Activated T-helper 1 cell treated with anti-CD3 and anti-CD28 coated beads, Interleukin-12 subunit alpha, Interleukin-12 subunit beta, Interleukin-2, Interleukin-4 antibody, amounts not matched to agents 30 ng/mL and 10 ng/mL and 1 ng/mL, durations not matched to agents 14 hours and 24 hours and 36 hours (primary cell): Measurements from ENCODE around the gene C12orf56. TPM values are rescaled to one million over a fixed set of nuclear protein-coding genes. Genes with fewer than 3 reads are reported as not detected.

Experiments used
- DNase-seq: peaks from one replicate; pipeline ENCODE4 v3.0.0; 2021; ENCODE audit warnings: low spot score
- H3K27ac Mint-ChIP-seq: one replicate; pipeline ENCODE4 v1.8.0; 2021; ENCODE audit warnings: mild to moderate bottlenecking, mixed read lengths
- H3K27me3 Mint-ChIP-seq: one replicate; pipeline ENCODE4 v1.8.0; 2022; ENCODE audit warnings: mild to moderate bottlenecking, moderate library complexity, mixed read lengths; ENCODE audit not compliant: insufficient read depth
- H3K36me3 Mint-ChIP-seq: one replicate; pipeline ENCODE4 v1.8.0; 2021; ENCODE audit warnings: low read depth, mixed read lengths
- H3K4me1 Mint-ChIP-seq: one replicate; pipeline ENCODE4 v1.8.0; 2021; ENCODE audit warnings: low read depth, mixed read lengths
- H3K4me3 Mint-ChIP-seq: one replicate; pipeline ENCODE4 v1.8.0; 2021; ENCODE audit warnings: mild to moderate bottlenecking, moderate library complexity, mixed read lengths
- H3K9me3 Mint-ChIP-seq: one replicate; pipeline ENCODE4 v1.8.0; 2021; ENCODE audit warnings: mixed read lengths
- intact Hi-C: fragments of 100-400 bp; cut with micrococcal nuclease; formaldehyde crosslinking; loops from one replicate; pipeline ENCODE4 v1.15.1; 2024
- total RNA-seq: library from RNA; stranded (reverse); gene quantifications from 2 replicates; pipeline ENCODE4 v1.2.3, GENCODE V29; 2022

The C12orf56 gene
- total RNA-seq = 0.15 TPM in 1 of 2 replicates, not detected in the other

GRCh38 chr12:64390275-64390851 lies at the start of gene C12orf56:
TSS of gene C12orf56 (minus strand) at chr12:64390758. CDS start at chr12:64390565, 193 bp downstream.
- Mint-ChIP-seq H3K27ac (no peak within 1 kb of the TSS), H3K36me3 (no peaks in the 10 kb centered on the region), H3K4me1 (peaks cover 14% of the 10 kb centered on the region), H3K9me3 (no peaks in the 10 kb centered on the region), H3K27me3 (peaks cover 15% of the 10 kb centered on the region), H3K4me3 (peak within 1 kb of the TSS; percentile 80)
- intact Hi-C loops = loop anchor here (5.0 kb wide), 2 partner anchors 718 to 1288 kb away; no protein-coding TSS in a partner anchor
- DNase-seq = no peak

GRCh38 chr12:64440100-64440499 lies 49.5 kb upstream of the C12orf56 start:
- Mint-ChIP-seq H3K9me3 (no peaks in the 10 kb centered on the region), H3K27me3 (no peaks in the 10 kb centered on the region), H3K27ac (no peak overlapping the region), H3K4me1 (peaks cover 7% of the 10 kb centered on the region), H3K4me3 (no peak overlapping the region), H3K36me3 (peaks cover 56% of the 10 kb centered on the region)
- intact Hi-C loops = no loop called here
- DNase-seq = no peak

- H3K4me3 Mint-ChIP-seq = no peak overlapping the region
- no peak for DNase-seq
- intact Hi-C loops = no loop called here
- no peak overlapping the region for H3K27ac Mint-ChIP-seq
- H3K9me3 Mint-ChIP-seq = no peaks in the 10 kb centered on the region
- H3K4me1 Mint-ChIP-seq = no peaks in the 10 kb centered on the region
- H3K27me3 Mint-ChIP-seq = no peaks in the 10 kb centered on the region
- H3K36me3 Mint-ChIP-seq = peaks cover 71% of the 10 kb centered on the region
Observed at GRCh38 chr12:64433915-64434314, 43.4 kb upstream of the C12orf56 start.

- Mint-ChIP-seq H3K27ac (no peak overlapping the region), H3K9me3 (no peaks in the 10 kb centered on the region), H3K4me1 (no peaks in the 10 kb centered on the region), H3K4me3 (no peak overlapping the region), H3K36me3 (peaks cover 69% of the 10 kb centered on the region), H3K27me3 (no peaks in the 10 kb centered on the region)
- intact Hi-C loops = loop anchor here (2.0 kb wide), 1 partner anchor 15 kb away; no protein-coding TSS in a partner anchor
- no peak for DNase-seq
Observed at GRCh38 chr12:64431791-64432190, 41.2 kb upstream of the C12orf56 start.

- H3K27me3 Mint-ChIP-seq = no peaks in the 10 kb centered on the region
- peaks cover 67% of the 10 kb centered on the region for H3K36me3 Mint-ChIP-seq
- no peaks in the 10 kb centered on the region for H3K9me3 Mint-ChIP-seq
- no peak for DNase-seq
- no peak overlapping the region for H3K4me3 Mint-ChIP-seq
- no peak overlapping the region for H3K27ac Mint-ChIP-seq
- intact Hi-C loops = loop anchor here (2.0 kb wide), 1 partner anchor 14 kb away; no protein-coding TSS in a partner anchor
- H3K4me1 Mint-ChIP-seq = no peaks in the 10 kb centered on the region
Observed at GRCh38 chr12:64430886-64431285, 40.3 kb upstream of the C12orf56 start.

GRCh38 chr12:64428956-64429355 lies 38.4 kb upstream of the C12orf56 start:
- peaks cover 71% of the 10 kb centered on the region for H3K36me3 Mint-ChIP-seq
- H3K27me3 Mint-ChIP-seq = no peaks in the 10 kb centered on the region
- H3K9me3 Mint-ChIP-seq = no peaks in the 10 kb centered on the region
- H3K27ac Mint-ChIP-seq = no peak overlapping the region
- H3K4me3 Mint-ChIP-seq = no peak overlapping the region
- no peak for DNase-seq
- intact Hi-C loops = no loop called here
- no peaks in the 10 kb centered on the region for H3K4me1 Mint-ChIP-seq

GRCh38 chr12:64427988-64428387 lies 37.4 kb upstream of the C12orf56 start:
- no peak for DNase-seq
- Mint-ChIP-seq H3K4me1 (no peaks in the 10 kb centered on the region), H3K27me3 (no peaks in the 10 kb centered on the region), H3K9me3 (no peaks in the 10 kb centered on the region), H3K27ac (no peak overlapping the region), H3K36me3 (peaks cover 68% of the 10 kb centered on the region), H3K4me3 (no peak overlapping the region)
- intact Hi-C loops = no loop called here

GRCh38 chr12:64419696-64420095 lies 29.1 kb upstream of the C12orf56 start:
- Mint-ChIP-seq H3K9me3 (no peaks in the 10 kb centered on the region), H3K4me1 (peaks cover 19% of the 10 kb centered on the region), H3K36me3 (peaks cover 53% of the 10 kb centered on the region), H3K27ac (peak overlapping the region; percentile 73), H3K4me3 (no peak overlapping the region), H3K27me3 (no peaks in the 10 kb centered on the region)
- no peak for DNase-seq
- intact Hi-C loops = loop anchor here (2.0 kb wide), 1 partner anchor 25 kb away; no protein-coding TSS in a partner anchor

GRCh38 chr12:64418209-64418608 lies 27.7 kb upstream of the C12orf56 start:
- peaks cover 54% of the 10 kb centered on the region for H3K36me3 Mint-ChIP-seq
- no peaks in the 10 kb centered on the region for H3K27me3 Mint-ChIP-seq
- H3K9me3 Mint-ChIP-seq = no peaks in the 10 kb centered on the region
- no peak for DNase-seq
- H3K4me3 Mint-ChIP-seq = no peak overlapping the region
- peaks cover 21% of the 10 kb centered on the region for H3K4me1 Mint-ChIP-seq
- intact Hi-C loops = loop anchor here (1.0 kb wide), 1 partner anchor 13 kb away; no protein-coding TSS in a partner anchor
- H3K27ac Mint-ChIP-seq = peak overlapping the region; percentile 87

GRCh38 chr12:64413884-64414283 lies 23.3 kb upstream of the C12orf56 start:
- H3K4me3 Mint-ChIP-seq = no peak overlapping the region
- no peak for DNase-seq
- intact Hi-C loops = no loop called here
- peaks cover 55% of the 10 kb centered on the region for H3K36me3 Mint-ChIP-seq
- peaks cover 24% of the 10 kb centered on the region for H3K4me1 Mint-ChIP-seq
- H3K27me3 Mint-ChIP-seq = no peaks in the 10 kb centered on the region
- H3K9me3 Mint-ChIP-seq = no peaks in the 10 kb centered on the region
- H3K27ac Mint-ChIP-seq = no peak overlapping the region

- Mint-ChIP-seq H3K27ac (no peak overlapping the region), H3K4me1 (peaks cover 19% of the 10 kb centered on the region), H3K36me3 (peaks cover 45% of the 10 kb centered on the region), H3K4me3 (no peak overlapping the region), H3K27me3 (no peaks in the 10 kb centered on the region), H3K9me3 (no peaks in the 10 kb centered on the region)
- no peak for DNase-seq
- intact Hi-C loops = no loop called here
Observed at GRCh38 chr12:64412459-64412858, 21.9 kb upstream of the C12orf56 start.

- H3K36me3 Mint-ChIP-seq = peaks cover 38% of the 10 kb centered on the region
- H3K9me3 Mint-ChIP-seq = no peaks in the 10 kb centered on the region
- H3K27me3 Mint-ChIP-seq = no peaks in the 10 kb centered on the region
- H3K4me1 Mint-ChIP-seq = peaks cover 22% of the 10 kb centered on the region
- intact Hi-C loops = no loop called here
- no peak overlapping the region for H3K4me3 Mint-ChIP-seq
- DNase-seq = no peak
- no peak overlapping the region for H3K27ac Mint-ChIP-seq
Observed at GRCh38 chr12:64411427-64411826, 20.9 kb upstream of the C12orf56 start.

- DNase-seq = no peak
- no peak overlapping the region for H3K4me3 Mint-ChIP-seq
- H3K36me3 Mint-ChIP-seq = peaks cover 19% of the 10 kb centered on the region
- intact Hi-C loops = loop anchor here (10.0 kb wide), 1 partner anchor 277 kb away; no protein-coding TSS in a partner anchor
- peak overlapping the region; percentile 13 for H3K27ac Mint-ChIP-seq
- H3K27me3 Mint-ChIP-seq = no peaks in the 10 kb centered on the region
- peaks cover 15% of the 10 kb centered on the region for H3K4me1 Mint-ChIP-seq
- H3K9me3 Mint-ChIP-seq = no peaks in the 10 kb centered on the region
Observed at GRCh38 chr12:64407342-64408223, 17.0 kb upstream of the C12orf56 start.
